Left hindlimb (tissue), 1 donor: Measurements from ENCODE around the gene CAMK1G.

Source experiments
- DNase-seq: peaks from one replicate; pipeline ENCODE4 v3.0.0-alpha.2; 2018

Gene CAMK1G

DNA sequence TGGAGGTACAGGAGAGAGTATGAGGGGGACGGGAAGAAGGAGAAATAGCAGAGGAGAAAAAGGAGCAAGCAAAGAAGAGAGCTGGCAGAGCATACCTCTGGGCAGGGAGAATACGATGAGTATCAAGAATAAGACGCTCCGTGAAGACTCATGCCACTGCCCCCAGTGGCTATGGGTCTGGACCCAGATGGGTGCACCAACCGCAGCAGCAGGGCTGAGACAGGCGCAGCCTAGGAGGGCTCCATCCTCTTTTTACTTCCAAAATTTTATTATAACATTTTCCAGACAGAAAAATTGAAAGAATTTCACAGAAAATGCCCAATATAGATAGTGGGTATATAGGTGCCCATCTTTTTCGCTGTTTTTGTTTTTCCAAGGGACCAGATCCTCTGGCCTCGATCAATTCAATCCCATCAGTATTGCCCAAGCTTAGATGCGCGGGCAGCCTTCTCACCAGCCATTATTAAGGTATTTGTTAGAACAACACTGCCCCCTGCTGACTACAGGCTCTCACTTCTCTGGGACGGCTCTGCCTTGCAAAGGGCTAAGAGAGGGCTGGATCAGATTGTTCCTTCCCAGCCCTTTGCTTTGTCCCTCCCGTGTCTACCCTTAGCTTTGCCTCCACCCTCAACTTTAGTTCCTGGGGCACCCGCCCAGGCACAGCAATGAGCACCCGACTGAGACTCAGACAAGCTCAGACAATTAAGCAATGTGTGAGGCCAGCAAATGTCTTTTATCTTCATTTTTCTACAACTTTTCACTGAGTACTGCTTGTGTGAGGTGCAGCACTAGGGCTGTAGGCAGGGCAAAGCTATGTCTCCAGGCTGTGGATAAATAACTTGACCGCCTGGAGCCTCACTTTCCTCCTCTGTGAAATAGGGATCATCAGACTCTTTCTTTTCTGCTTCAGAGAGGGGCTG lies 17.5 kb upstream of the CAMK1G start:
- DNase-seq = peak; percentile 68

DNA sequence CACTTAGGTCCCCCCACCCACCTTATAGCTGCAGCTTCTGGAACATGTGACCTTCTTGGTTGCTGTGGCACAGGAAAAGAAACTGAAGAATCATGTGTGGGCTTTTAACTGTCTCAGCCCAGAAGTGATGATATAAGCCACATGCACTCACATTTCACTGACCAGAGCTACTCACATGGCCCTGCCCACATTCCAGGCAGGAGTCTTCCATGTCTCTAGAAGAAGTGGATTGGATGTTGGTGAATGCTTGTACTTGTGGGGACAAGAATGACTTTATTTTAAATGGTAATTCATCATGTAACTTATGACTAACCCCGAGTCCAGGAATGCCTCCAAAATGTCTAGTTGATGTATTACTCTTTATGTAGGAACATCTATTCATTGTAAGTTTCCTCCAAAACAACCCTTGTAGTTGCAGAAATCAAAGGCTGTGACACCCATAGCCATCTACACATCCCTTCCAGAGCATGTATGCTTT lies 15.8 kb upstream of the CAMK1G start:
- no peak for DNase-seq

DNA sequence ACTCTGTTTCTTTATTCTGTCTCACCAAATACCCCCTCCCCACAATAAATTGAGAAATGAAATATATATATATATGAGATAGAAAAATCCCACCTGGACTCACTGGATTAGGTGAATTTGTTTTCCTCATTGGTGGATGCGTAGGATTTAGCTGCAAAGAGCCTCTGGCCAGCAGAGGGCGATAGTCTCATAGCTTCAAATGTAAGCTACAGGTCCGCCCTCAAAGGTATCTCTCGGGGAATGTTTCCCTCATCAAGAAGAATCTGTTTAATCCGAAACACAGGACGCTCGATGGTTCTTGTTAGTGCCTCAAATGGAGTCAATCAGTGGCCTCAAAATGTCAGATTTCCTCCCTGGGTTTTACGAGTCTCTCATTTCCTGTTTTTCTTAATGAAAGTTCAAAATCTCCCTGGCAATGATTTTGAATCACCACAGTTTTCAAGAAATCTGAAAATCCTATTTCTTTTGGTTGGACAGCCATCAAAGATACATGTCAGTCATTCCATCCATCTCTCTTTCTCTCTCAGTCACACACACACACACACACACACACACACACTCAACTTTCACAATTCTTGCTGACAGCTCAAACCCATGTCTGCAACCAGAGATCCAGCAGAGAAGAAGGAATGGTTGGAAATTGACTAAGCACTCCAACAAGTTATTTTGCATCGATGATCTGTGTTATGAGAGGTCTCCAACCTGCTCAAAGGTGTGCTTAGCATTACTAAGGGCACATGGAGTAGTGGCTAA lies 13.9 kb upstream of the CAMK1G start:
- peak; percentile 49 for DNase-seq

DNA sequence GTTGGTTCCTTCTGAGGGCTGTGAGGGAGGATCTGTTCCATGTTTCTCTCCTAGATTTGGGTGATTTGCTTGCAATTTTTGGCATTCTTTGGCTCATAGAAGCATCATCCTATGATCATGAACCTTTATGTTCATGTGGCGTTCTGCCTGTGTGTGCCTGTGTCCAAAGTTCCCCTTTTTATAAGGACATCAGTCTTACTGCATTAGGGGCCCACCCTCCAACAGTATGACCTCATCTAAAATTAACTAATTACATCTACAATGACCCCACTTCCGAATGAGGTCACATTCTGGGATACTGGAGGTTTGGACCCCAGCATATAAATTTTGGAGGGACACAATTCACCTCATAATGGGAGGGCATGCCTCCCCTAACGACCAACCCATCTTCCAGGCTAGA lies 12.8 kb upstream of the CAMK1G start:
- no peak for DNase-seq

DNA sequence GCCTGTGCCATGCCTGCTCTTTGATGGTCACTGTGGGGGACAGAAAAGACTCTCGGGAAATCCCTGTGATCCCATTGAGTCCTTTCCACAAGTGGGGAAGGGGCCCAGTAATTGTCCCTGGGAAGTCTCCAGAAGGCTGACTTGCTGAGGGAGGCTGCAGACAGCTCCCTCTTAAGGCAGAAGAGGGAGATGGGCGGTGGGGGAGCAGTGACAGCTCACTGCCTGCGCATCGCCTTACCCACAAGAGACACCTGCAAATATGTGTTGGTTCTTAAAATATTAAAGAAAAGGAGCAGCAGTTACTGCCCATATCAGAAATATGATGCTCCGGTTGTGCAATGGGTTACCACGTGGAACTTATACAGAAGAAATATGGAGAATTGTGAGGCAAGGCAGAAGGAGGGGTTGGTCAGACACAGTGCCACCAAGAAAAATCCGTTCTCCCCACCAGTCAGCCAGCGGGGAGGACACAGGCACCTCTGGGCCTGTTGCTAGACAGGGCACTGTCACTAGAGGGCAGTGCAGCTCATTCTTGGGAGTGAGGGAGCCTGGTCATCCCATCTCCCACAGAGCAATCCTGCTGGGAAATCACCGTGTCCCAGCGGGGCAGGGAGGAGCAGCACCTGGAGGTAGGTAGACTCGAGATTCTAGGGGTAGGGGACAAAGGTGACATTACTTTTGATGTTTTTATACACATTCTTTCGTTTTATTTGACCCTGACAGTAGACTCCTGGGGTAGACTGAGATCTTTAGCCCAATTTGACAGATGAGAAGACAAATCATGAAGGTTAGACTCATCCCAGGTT lies 6.9 kb upstream of the CAMK1G start:
- peak; percentile 76 for DNase-seq

DNA sequence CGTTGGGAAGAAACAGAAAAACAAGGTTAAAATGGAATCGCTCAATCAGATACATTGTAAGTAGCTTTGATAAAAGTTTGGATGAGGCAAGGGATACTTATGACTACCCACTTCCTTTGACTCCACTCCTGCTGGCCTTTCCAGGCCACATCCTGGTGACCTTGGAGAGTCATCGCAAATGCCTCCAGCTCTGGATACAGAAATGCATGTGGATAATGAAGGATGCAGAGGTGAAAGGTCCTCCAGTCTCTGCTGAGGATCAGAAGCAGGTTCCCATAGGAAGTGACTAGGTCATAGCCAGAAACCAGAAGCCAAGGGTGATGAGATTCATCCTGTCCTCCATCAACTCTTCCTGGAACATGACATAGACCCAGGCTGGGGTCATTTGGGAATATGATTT lies 6.2 kb upstream of the CAMK1G start:
- no peak for DNase-seq

DNA sequence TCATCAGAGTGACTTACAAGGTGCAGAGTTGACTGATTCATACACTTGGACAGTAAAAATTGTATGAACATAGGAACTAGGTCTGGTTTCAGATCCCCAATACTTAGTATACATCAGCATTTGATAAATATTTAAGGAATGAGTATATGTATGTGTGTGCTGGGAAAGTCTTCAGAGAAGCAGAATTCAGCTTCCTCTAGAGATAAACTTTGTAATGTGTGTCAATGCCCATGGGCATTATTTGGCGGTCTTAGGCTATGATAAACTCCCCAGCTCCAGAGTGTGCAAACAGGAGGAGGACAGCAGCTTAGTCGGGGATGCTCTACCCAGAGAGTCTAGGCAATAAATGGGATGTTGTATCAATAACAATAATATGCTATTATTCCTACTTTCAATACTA lies 2.9 kb upstream of the CAMK1G start:
- no peak for DNase-seq

DNA sequence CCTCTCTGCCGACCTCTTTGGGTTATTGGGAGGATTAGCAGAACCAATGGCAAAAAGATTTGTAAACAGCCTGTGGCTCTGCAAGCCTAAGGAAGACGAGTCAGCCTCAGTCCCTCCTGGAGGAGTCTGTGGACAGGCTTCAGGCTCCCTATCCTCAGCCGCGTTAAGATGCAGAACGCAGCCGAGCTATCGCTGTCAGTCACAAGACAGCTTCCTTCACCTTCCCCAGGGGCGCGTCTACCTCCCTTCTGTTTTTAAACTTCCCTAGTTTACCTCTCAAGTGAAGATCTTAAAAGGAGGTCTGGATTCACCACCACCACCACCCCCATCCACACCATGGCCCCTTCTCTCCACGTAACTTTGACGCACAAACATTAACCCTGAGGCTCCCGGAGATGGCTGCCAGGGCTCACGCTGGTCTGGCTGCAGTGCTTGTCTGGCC lies 738 bp downstream of the CAMK1G start:
- DNase-seq = no peak

DNA sequence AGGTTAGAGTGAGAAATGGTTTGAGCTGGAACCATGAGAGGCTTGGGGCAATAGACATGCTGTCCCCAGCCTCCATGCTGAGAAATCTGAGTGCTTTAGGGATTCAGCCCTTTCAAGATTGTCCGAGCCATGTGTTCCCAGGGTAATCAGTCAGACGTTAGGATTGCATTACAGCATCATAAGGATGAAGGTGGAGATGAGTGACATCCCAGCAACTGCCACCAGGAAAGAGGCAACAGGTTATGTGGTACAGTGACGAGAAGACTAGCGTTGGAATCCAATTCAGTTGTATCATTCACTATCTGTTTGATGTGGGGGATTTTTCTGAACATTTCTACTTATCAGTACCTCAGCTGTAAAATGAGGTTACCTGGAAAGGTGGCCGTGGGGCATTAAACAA lies 1.7 kb downstream of the CAMK1G start:
- DNase-seq = no peak

DNA sequence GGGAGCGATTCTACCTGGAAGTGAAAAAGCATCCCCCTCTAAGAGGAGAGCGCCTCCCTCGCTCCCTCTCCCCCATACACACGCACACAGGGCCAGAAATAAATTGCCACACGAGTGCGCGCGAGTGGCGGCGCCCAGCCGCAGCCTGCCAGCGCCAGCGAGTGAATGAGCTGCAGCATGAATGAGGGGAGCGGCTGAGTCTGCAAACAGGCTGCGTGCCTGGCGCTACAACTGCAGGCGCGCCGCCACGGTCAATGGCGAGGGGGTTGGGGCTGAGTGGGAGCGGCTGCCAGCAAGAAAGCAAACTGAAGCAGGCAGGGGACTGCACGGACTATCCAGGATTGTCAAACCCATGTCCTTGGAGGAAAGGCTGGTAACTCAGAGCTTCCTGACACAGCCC lies 2.2 kb downstream of the CAMK1G start:
- peak; percentile 79 for DNase-seq

DNA sequence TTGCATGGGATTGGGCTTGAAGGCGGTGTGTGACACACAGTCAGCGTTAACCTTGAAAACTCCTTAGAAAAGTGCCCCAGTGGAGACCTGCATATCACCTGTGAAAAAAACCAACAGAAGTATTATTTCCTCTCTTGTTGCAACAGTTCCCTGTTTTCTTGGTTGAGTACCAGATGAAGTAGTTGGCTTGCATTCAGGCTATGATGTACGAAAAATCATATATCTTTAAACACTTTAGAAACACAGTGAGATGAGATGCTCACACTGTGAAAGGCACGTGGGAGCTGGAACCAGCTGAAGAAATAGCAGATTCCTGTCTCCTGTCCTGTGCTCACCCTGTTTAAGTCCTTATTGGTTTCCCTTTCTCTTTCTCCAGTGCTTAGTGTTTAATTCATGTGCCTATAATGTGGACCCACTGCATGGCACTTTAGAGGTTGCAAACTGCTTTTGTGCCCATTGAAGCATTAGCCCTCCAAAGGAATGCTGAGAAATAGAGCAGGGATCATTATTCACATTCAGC lies 2.8 kb downstream of the CAMK1G start:
- no peak for DNase-seq

DNA sequence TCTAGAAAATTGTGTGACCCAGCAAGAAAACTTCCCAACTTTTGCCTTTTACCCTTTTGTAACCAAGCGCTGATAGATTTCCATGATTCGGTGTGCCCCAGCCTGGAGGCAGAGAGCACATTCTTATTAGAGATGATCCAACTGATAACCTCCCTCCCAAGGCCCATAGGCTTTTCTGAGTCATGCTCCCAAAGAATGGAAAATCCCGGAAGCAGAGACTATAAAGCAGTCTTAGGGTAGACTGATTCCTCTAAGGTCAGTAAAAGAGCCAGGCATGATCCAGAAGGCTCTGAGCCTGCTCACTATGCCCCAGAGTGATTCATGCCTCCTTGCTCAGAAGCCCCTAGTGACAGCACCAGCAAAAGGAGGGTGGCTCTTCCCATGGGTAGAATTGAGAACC lies 4.3 kb downstream of the CAMK1G start:
- no peak for DNase-seq

DNA sequence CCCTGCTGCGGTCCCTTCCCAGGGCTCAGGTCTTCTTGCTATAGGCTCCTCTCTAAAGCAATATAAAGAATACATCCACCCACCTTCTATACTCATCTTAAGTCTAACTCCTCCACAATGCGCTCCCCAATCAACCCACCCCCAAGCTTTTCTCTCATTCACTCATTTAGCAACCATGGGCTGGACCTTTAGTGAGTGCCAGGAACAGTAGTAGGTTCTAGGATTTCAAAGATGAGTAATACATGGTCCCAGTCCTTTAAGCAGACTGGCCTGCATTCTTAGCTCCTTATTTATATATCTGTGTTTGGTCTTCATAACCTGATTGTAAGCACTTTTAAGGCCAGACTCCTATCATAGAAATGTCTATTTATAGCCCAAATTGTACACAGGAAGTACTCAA lies 5.9 kb downstream of the CAMK1G start:
- no peak for DNase-seq

DNA sequence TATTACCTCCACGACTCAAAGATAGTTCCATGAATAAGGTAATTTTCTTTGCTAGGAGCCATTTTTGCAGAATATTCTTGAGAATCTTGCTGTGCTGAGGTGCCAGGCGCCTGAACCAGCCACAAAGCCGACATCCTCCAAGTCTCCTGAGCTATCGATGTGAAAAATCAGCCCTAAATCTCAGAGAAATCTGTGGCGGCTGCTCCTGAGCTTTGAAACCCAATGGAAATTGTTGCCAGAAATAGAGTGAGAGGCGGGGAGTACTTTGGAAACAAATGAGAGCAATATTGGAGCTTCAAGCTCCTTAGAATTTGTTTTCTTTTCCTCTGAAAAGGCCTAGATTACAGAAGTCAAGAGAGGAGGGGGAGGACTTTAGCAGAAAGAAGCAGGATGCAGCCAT lies 6.3 kb downstream of the CAMK1G start:
- DNase-seq = no peak

DNA sequence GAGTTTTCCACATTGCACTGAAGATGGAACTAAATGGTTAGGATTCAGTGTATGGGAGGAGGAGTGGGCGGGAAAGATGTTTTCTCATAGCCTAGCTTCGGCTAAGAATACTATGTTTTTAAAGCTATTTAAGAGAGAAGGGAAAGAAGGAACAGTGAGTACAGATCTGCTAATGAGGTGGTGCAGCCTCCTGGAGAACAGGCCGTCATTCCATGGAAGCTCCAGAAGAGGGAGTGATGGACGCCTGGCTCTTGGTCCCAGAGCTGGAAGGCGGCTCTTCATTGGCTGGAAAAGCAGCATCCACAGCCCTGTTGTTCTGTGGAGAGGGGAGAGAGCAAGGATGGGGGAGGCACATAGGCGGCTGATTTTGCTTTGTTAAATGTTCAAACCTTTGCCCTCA lies 6.9 kb downstream of the CAMK1G start:
- no peak for DNase-seq

DNA sequence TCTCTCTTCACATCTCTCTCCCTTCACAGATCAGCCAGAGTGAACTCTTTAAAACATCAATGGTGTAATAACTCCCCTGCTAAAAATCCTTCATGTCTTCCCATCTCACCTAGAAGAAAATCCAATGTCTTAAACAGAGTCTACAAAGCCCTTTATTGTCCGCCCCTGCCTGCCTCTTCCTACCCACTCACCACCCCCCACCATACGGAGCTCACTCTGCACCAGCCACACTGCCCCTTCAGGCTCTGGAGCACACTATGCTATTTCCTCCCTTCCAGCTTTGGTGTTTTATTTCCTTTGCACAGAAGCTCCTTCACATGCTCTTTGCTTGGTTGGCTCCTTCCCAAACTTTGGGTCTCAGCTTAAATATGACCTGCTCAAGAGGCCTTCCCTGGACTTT lies 10.2 kb downstream of the CAMK1G start:
- no peak for DNase-seq

DNA sequence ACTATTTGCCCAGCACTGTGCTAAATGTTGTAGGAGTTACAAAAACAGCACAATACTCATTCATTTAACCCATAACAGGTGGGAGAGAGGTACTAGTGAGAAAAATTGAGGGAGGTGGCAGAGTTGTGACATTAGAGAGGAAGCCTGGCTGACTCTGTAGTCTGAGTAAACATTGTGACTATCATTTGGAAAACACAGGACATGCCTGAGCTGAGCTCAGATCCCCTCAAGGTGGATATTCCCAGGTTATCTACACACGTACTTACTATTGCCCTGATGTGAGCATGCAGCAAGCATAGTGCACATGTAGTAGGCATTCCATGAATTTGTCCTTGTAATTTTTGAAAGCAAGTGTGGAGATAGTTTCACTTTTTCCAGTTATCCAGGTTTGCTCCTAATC lies 10.9 kb downstream of the CAMK1G start:
- DNase-seq = no peak

DNA sequence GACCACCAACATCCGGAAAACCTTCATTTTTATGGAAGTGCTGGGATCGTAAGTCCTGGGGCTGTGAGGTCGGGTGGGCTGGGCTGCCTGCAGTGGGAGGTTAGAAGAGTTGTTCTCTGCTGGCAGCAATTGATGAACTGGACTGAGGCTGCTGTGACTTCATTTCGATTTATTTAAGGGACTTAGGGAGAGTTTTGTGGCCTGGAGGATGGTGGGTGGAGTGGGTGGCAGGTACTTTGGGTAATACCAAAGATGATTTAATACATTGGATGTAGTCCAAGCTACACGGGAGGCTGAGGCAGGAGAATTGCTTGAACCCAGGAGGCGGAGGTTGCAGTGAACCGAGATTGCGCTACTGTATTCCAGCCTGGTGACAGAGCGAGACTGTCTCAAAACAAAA lies 11.5 kb downstream of the CAMK1G start:
- no peak for DNase-seq

DNA sequence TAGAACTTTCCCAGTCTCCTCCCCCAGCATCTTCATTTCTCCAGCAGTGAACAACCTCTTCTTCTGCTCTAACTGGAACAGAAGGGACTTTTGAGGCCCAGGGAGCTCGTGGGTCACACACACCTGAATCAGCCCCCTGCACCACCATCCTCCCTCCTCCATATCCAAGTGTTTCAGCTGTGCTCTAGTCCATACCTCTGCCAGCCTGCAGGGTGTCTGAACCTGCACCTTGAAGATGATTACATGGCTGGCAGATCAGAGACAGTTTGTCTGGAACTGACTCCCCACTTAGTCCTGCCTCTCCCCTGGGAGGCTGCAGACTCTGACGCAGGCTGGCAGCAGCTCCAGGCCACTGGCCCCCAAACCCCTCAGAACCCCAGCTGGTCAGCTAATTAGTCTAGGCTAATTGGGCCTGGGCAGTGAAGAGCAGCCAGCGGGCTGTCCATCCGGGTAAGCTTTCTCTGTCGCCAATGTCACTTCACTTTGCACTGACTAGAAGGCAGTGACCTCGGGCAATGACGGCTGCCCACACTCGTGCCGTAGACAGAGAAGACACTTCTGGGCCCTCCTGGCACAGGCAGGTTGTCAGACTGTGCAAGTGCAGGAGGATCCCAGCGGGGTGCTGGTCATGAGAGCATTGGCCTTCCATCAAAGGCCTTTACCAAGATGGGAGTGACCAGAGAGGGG lies 12.2 kb downstream of the CAMK1G start:
- no peak for DNase-seq

DNA sequence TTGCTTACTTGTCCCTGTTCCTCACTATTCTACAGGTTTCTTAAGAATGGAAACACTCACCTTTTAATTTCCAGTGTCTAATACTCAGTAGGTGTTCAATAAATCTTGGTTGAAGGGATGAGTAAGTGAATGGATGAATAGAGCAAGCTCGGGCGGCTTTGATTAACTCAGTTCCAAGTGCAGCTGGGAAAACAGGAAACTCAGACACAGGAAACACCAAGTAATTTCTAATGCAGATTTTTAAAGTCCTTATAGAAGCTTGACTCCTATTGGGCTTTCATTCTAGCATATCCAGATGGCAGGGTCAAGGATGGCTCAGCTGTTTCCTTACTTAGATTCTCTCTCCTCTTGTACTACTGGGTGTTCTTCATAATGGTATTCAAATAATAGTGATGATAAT lies 14.0 kb downstream of the CAMK1G start:
- DNase-seq = no peak

DNA sequence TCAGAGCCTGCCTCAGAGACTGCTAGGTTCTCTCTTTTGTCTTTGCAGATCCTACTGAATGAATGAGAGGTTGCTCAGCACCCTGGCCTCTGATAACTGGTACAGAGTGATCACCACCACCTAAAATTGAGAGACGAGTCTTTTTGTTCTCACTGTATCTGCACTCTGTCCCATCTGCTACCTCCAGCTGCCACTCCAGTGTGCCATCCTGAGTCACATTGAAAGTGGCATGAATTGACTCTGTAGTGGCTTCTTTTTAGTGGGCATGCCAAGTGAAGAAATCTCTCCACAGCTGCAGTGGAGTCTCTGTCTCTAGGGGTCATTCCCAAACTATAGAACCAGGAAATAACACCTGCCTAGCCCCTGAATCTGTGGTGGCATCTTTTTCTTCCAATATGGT lies 14.7 kb downstream of the CAMK1G start:
- DNase-seq = no peak

DNA sequence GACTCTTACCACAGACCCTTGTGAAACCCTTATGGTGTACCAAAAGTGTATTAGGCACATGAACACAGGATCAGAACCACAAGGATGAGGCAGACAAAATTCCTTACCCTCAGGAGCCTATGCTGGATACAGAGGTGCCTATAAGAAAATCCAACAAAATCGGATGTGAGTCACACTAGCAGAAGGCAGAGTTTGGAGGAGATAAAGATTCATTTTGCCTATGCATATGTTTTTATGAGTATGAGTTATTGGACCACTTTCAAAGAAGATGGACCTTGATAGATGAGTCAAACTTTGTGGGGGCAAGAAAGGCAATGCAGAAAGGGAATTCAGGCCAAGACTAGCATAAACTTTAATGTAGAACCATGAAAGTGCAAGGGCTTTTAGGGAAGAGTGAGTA lies 17.0 kb downstream of the CAMK1G start:
- no peak for DNase-seq
